GM12872 (cell line): ENCODE results near the gene SCARB1.

Source experiments
- CTCF ChIP-seq: IDR thresholded peaks from 3 replicates; pipeline ENCODE4 v1.5.1; 2011; ENCODE audit warnings: low read depth, mild to moderate bottlenecking, low read length, moderate library complexity; ENCODE audit not compliant: insufficient read depth

Gene SCARB1

GRCh38 chr12:124857921-124858461 lies 5.7 kb downstream of the SCARB1 start:
- no peak for TF ChIP-seq CTCF

GRCh38 chr12:124856842-124857178 lies 6.9 kb downstream of the SCARB1 start:
- TF ChIP-seq CTCF, result no peak

GRCh38 chr12:124856132-124856841 lies 7.4 kb downstream of the SCARB1 start:
- TF ChIP-seq CTCF, result peak; percentile 55

GRCh38 chr12:124855275-124855957 lies 8.2 kb downstream of the SCARB1 start:
- TF ChIP-seq CTCF, result no peak

GRCh38 chr12:124854637-124855184 lies 9.0 kb downstream of the SCARB1 start:
- TF ChIP-seq CTCF, result no peak

- no peak for TF ChIP-seq CTCF
Measured at GRCh38 chr12:124853781-124854636, 9.7 kb downstream of the SCARB1 start.
